ENCODE data around the gene TNS3. TPM values are rescaled to one million over a fixed set of nuclear protein-coding genes. Genes with fewer than 3 reads are reported as not detected.
A peak's percentile ranks its signal among the peaks of the same experiment; 100 is the strongest.

TNS3 gene
- total RNA-seq, 1 experiment from 2014 or later: 533 TPM

DNA sequence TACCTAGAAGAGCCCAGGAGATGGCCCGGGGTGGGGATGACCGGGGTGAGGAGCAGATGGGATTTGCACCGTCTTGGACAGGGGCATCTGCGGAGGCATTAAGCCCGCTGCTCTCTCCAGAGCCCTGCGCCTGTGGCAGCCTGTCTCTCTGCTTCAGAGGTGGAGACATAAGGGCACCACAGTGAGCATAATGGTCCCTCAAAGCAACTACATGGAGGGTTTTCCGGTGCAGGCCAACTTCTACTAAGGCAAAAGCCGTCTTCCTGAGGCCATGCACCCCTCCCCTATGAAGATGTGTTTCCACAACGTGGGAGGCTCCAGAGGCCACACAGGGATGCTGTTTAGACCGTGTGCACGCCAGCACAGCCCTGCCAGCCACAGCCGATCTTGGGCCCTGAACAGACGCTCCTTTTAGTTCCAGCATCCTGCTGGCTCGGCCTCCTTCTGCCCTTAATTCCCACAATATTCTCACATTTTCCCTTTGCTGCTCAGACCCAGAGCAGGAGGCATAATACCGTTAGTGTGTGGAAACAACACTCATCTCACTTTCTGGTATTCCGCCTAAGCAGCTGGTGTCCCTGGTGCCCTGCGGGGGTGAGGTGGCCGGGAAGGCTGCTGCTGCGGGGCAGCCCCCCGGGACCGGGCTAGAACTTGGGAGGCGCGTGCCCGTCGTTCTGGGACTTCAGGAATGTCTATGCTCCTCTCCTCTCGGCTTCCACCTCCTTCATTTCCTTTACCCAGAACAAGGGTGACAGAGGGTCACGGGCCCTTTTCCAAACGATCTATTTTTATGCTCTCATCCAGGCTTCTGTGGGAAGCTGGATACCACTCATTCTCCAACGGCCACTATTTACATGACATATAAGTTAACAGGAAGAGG is 266.9 kb downstream of the TNS3 start:
- peaks cover 46% of the 10 kb centered on the region for H3K36me3 ChIP-seq (ENCODE audit: control insufficient read depth, insufficient read depth, low read length)
- no peak overlapping the region for H3K4me3 ChIP-seq (ENCODE audit: low read depth in 2 of 2, low read length in 2 of 2)
- peaks cover 11% of the 10 kb centered on the region for H3K4me1 ChIP-seq (ENCODE audit: control insufficient read depth, insufficient read depth, low read length)
- DNase-seq (ENCODE audit: low read depth, low spot score) (no peak), ATAC-seq (peak; percentile 43; the same call in 1 of the 2 replicates)
- in situ Hi-C loops (cut with HindIII; ENCODE audit: low pct_unique_long_range_greater_than_20kb, low sequenced_read_pairs) (no loop called here), intact Hi-C loops (cut with micrococcal nuclease; ENCODE audit: unreplicated experiment) (no loop called here)
- H3K27ac ChIP-seq (ENCODE audit: low read length): peak overlapping the region; percentile 36; the same call in 1 of the 2 replicates
- TF ChIP-seq SIN3A (IDR thresholded peaks at IDR 0.05; ENCODE audit: borderline replicate concordance, insufficient read depth, low read depth, low read length) (no peak), POLR2AphosphoS5 (IDR thresholded peaks at IDR 0.05; ENCODE audit: low read depth, low read length) (peak; percentile 17; the same call in 1 of the 2 replicates)
- ChIA-PET CTCF (no interaction called here), POLR2A (interaction anchor here (0.6 kb wide), 1 partner anchor 917 kb away, joined by 3 read pairs; no protein-coding TSS in a partner anchor)
- H3K27me3 ChIP-seq (ENCODE audit: control insufficient read depth, insufficient read depth, low read length): no peaks in the 10 kb centered on the region
- BruUV-seq (replicated peaks): no TSS peak
- H3K9me3 ChIP-seq (ENCODE audit: control insufficient read depth, insufficient read depth, low read depth, low read length): no peaks in the 10 kb centered on the region

DNA sequence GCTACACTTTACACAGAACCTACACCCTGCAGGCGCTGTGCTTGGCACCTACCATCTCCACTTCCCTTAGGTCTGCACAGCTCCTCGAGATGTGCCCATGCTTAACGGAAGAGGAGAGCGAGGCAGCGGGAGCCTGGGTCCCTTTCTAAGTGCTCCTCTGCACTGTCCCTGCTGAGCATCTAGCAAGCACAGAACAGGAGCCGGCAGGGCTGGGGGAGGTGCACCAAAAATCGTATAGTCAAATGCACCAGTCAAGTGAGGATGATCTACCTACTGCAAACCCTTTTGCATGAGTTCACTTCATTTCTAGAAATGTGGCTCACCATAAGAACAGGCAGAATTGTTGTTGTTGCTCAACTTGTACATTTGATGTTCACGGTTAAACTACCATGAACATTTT is 267.7 kb downstream of the TNS3 start:
- in situ Hi-C loops (cut with HindIII; ENCODE audit: low pct_unique_long_range_greater_than_20kb, low sequenced_read_pairs): no loop called here
- H3K4me3 ChIP-seq (ENCODE audit: low read depth in 2 of 2, low read length in 2 of 2): no peak overlapping the region
- BruUV-seq (replicated peaks): no TSS peak
- intact Hi-C loops (cut with micrococcal nuclease; ENCODE audit: unreplicated experiment): no loop called here
- TF ChIP-seq, protein P1, sequence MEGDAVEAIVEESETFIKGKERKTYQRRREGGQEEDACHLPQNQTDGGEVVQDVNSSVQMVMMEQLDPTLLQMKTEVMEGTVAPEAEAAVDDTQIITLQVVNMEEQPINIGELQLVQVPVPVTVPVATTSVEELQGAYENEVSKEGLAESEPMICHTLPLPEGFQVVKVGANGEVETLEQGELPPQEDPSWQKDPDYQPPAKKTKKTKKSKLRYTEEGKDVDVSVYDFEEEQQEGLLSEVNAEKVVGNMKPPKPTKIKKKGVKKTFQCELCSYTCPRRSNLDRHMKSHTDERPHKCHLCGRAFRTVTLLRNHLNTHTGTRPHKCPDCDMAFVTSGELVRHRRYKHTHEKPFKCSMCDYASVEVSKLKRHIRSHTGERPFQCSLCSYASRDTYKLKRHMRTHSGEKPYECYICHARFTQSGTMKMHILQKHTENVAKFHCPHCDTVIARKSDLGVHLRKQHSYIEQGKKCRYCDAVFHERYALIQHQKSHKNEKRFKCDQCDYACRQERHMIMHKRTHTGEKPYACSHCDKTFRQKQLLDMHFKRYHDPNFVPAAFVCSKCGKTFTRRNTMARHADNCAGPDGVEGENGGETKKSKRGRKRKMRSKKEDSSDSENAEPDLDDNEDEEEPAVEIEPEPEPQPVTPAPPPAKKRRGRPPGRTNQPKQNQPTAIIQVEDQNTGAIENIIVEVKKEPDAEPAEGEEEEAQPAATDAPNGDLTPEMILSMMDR (IDR thresholded peaks at IDR 0.05): no peak
- TF ChIP-seq SIN3A (IDR thresholded peaks at IDR 0.05; ENCODE audit: borderline replicate concordance, insufficient read depth, low read depth, low read length): no peak
- TF ChIP-seq TCF7L2 (IDR thresholded peaks at IDR 0.05; ENCODE audit: low read depth, low read length): no peak
- TF ChIP-seq, protein P2, sequence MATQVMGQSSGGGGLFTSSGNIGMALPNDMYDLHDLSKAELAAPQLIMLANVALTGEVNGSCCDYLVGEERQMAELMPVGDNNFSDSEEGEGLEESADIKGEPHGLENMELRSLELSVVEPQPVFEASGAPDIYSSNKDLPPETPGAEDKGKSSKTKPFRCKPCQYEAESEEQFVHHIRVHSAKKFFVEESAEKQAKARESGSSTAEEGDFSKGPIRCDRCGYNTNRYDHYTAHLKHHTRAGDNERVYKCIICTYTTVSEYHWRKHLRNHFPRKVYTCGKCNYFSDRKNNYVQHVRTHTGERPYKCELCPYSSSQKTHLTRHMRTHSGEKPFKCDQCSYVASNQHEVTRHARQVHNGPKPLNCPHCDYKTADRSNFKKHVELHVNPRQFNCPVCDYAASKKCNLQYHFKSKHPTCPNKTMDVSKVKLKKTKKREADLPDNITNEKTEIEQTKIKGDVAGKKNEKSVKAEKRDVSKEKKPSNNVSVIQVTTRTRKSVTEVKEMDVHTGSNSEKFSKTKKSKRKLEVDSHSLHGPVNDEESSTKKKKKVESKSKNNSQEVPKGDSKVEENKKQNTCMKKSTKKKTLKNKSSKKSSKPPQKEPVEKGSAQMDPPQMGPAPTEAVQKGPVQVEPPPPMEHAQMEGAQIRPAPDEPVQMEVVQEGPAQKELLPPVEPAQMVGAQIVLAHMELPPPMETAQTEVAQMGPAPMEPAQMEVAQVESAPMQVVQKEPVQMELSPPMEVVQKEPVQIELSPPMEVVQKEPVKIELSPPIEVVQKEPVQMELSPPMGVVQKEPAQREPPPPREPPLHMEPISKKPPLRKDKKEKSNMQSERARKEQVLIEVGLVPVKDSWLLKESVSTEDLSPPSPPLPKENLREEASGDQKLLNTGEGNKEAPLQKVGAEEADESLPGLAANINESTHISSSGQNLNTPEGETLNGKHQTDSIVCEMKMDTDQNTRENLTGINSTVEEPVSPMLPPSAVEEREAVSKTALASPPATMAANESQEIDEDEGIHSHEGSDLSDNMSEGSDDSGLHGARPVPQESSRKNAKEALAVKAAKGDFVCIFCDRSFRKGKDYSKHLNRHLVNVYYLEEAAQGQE (IDR thresholded peaks at IDR 0.05; ENCODE audit: insufficient read depth in 1 of 2, low read depth in 2 of 2, low read length in 1 of 2): no peak
- no peak for TF ChIP-seq POLR2AphosphoS5 (IDR thresholded peaks at IDR 0.05; ENCODE audit: low read depth, low read length)
- peaks cover 42% of the 10 kb centered on the region for H3K36me3 ChIP-seq (ENCODE audit: control insufficient read depth, insufficient read depth, low read length)
- ATAC-seq (peak; percentile 22), DNase-seq (ENCODE audit: low read depth, low spot score) (no peak)
- H3K4me1 ChIP-seq (ENCODE audit: control insufficient read depth, insufficient read depth, low read length): peaks cover 11% of the 10 kb centered on the region
- no peaks in the 10 kb centered on the region for H3K27me3 ChIP-seq (ENCODE audit: control insufficient read depth, insufficient read depth, low read length)
- ChIA-PET CTCF (no interaction called here), POLR2A (interaction anchor here (0.5 to 0.6 kb wide), 2 partner anchors 40 to 362 kb away, joined by 3 read pairs; no protein-coding TSS in a partner anchor)
- H3K27ac ChIP-seq (ENCODE audit: low read length): no peak overlapping the region
- H3K9me3 ChIP-seq (ENCODE audit: control insufficient read depth, insufficient read depth, low read depth, low read length): no peaks in the 10 kb centered on the region
